HG03196 (cell line): ENCODE results near the gene ARTN.

ENCODE experiments used
- ATAC-seq: cut with Tn5 transposase; IDR thresholded peaks from one replicate; pipeline ENCODE4 v1.9.1; 2021; ENCODE audit not compliant: unreplicated experiment

ARTN gene

DNA sequence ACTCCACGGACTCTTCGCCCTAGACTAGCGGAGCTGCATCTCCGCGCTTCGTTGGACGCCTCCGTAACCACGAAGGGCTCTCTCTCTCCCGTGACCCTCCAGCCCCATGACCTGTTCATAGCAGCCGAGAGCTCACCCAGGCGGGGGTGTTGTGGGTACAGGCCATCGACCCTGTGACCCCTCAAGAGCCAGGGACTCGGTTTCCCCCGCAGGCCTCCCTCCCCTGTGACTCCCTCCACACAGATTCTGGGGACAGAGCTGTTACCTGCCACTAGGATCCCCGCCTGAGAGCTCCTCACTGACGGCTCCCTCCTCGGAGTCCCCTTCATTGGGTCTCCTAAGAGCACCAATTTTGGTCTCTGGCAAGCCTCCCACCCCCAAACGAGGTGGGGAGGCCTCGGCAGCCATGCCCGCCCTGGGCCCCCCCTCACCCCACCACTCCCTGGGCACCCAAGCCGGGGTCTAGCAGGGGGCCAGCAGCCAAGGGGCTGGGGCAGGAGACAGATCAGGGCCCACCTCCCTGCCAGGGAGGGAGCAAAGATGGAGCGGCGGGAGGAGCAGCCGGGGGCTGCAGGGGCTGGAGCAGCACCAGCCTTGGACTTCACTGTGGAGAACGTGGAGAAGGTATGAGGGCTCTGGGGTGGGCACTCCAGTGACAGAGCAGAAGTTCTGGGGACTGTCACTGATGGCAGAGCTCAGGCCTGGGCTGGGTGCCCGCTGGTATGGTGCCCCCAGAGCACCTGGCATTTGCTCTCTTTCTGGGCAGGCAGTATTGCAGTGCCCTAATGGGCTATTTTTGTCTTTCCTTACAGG, 13.7 kb downstream of the ARTN start:
- ATAC-seq, result peak; percentile 3

DNA sequence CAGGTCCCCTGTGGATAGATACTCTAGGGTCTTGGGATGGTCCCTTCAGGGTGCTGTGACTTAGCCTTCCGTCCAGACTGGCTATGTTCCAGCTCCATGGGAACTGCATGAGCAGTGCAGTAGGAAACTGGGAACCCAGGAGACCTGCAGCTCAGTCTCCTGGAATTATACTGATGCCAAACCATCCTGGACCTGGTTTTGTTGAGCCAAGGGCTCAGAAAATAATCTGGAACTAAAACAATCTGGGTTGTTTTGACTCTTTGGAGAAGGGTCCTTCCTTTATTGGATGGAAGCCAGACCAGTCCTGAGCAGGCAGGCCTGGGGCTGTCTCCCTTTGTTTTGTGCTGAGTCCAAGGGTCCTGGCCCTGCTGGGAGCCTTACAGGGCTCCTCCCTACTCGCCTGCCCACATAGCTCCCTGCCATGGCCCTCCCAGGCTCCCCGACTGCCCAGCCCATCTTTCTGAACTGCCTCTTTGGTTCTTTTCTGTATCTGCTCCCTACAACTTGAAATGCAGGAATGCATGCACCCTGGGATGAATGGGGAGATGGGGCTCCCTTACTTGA, 14.4 kb downstream of the ARTN start:
- no peak for ATAC-seq

DNA sequence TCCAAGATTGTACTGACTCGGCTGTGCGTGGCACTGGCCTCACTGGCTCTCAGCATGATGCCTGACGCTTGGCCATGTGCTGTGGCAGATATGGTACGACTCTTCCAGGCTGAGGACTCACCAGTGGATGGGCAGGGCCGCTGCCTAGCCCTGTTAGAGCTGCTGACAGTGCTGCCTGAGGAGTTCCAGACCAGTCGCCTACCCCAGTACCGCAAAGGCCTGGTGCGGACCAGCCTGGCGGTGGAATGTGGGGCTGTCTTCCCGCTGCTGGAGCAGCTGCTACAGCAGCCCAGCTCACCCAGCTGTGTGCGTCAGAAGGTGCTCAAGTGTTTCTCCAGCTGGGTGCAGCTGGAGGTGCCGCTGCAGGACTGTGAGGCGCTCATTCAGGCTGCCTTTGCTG, 16.1 kb downstream of the ARTN start:
- ATAC-seq, result no peak

DNA sequence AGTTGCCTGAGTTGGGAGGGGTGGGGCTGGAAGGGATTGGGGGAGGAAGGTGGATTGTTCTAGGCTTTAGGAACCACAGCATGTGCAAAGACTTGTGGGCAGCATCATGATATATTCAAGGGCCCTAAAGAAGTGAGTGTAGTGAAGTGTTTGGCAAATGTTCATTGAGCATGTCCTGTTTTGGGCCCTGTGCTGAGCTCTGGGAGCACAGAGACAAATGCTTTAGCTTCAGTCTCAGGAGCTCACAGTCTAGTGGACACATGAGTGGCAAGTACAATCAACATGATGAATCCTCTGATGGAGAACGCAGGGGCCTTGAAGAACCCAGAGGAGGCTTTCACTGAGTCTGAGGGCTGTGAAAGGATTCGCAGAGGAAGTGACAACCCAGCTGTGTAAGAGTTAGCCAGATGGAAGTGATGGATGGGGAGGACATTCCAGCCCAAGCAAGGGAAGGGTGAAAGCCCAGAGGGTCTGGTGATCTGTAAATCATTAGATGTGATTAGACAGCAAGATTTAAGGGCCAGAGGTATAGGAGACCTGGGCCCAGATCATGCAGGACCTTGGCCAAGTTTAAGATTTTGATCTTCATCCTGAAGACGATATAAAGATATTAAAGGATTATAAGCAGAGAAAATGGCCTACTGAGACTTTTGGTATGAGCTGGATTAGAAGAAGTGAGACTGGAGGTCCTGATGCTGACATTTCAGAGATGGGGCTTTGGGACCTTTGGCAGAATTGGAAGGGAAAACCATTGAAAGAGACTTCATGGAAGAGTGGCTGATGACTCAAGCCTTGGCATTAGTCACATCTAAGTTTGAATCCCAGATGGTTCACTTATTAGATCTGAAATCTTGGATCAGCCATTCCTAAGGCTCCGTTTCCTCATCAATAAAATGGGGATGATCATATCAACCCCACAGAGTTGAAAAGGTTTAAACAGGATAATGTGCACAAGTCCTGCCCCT, 17.7 kb downstream of the ARTN start:
- no peak for ATAC-seq

DNA sequence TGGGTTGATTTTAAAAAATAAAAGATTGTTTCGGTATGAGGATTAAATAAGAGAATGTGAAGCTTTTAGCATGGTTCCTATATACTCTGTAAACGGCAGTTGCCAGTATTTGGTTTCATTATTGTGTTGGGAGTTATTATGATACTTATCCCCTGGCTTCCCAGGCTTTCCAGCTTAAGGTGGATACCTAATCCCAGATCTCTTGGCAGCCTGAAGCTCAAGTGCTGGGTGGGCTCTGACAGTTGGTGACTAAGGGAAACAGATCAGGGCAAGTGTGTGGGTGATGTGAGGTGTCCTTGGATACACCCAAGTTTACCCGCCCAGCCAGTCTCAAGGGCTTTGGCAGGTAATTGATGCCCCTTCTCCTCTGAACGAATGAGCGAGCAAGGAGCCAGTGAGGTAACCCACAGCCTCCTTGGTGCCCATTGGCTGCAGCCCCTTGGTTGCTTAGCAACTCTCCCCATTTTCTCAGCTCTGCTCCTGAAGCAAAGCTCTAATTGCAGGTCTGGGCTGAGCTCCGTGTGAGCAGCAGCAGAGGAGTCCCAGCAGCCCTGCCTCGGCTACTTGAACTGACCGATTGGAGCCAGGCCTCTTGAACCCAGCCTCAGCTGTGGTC, 19.2 kb downstream of the ARTN start:
- no peak for ATAC-seq

DNA sequence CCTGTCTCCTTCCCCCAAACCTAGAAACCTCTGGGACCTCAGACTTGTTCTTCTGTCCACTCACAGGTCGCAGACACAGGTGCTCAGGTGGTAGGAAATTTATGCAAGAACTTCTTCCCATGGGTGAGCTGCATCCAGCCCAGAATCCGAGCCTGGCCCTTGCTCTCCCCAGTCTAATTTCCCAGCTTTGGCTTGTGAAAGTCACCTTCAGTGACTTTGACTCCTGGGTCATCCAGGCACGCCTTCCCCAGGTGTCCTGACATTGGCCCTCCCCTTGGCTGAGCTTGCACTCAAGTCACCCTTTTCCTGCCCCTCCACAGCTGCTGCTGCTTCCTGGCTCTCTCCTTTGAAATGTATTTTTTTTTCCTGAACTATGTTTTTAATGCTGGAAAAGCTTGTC, 19.8 kb downstream of the ARTN start:
- no peak for ATAC-seq

DNA sequence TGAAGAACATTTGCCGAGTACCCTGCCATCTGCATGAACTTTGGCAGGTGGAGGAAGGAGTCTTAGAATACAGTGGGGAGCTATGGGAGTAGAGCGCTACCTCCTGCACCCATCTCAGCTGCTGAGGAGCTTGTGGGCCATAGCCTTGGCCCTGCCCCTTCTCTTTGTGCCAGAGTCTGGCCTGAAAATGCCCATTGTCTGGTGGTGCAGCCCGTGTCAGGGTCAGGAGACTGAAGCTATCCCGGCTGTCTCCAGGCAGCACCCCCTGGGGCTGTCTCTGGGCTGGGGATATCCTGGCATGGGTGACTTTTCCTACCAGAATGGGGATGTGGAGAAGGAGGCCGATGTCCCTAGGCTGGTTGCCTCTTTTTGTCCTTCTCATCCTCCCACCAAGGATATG, 20.4 kb downstream of the ARTN start:
- no peak for ATAC-seq

DNA sequence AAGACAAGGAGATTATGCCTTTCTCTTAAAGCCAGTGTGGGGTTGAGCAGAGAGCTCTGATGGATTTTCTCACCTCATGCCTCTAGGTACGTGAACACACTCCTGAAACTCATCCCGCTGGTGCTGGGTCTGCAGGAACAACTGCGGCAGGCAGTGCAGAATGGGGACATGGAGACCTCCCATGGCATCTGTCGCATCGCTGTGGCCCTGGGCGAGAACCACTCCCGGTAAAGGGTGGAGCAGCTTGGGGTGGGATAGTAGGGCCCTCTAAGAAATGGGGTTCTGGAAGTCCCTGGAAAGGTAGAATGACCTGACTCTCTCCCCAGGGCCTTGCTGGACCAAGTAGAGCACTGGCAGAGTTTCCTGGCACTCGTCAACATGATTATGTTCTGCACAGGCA, 22.6 kb downstream of the ARTN start:
- no peak for ATAC-seq

DNA sequence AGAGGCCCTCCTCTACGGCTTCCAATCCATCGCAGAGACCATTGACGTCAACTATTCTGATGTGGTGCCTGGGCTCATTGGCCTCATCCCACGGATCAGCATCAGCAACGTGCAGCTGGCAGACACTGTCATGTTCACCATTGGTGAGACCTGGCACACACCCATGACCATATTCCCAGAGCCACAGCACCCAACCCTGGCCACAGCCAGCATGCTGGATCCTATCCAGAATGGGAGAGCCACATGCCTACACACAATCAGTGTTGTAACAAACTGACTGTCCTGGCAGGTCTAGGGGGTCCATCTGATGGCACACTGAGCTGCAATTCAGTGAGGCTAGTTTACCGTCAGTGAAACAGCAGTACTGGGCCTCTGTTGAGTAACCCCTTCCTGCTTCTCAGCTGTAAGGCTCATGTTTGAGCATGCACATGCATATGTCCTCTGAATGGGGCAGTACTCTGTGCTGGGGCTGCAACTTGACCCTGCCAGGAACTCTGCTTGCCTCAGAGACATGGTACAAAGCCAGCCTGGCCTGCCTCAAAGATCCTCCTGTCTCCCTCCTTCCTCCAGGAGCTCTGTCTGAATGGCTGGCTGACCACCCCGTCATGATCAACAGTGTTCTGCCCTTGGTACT, 23.9 kb downstream of the ARTN start:
- no peak for ATAC-seq

DNA sequence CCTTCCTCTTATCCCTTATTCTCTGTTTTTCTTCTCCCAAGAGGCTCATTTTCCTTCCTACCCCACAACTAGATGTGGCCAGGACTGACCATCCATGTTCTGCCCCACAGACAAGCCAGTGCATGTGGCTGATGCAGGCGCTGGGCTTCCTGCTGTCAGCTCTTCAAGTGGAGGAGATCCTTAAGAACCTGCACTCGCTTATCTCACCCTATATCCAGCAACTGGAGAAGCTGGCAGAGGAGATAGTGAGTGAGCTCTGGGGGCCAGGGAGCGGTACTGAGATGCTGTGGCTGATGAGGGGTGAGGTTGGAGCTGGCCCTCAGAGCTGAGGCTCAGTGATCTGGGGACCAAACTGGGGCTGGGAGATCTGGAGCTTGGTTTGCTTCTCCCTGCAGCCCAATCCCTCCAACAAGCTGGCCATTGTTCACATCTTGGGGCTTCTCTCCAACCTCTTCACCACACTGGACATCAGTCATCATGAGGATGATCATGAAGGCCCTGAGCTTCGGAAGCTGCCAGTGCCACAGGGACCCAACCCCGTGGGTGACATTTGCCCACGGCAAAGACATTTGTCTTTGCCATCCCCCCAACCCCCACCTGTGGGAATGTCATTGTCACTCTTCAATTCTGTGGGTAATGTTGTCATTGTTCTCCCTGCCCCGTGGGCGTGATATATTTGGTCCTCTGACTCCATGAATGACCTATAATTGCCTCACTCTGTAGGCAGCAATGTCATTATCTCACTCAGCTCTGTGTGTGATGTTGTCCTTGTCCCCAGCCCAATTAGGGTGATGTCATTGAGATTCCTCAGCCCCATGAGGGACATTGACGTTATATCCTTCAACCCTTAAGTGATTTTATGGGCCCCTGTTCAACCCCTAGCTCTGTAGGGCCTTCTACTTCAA, 25.0 kb downstream of the ARTN start:
- no peak for ATAC-seq

DNA sequence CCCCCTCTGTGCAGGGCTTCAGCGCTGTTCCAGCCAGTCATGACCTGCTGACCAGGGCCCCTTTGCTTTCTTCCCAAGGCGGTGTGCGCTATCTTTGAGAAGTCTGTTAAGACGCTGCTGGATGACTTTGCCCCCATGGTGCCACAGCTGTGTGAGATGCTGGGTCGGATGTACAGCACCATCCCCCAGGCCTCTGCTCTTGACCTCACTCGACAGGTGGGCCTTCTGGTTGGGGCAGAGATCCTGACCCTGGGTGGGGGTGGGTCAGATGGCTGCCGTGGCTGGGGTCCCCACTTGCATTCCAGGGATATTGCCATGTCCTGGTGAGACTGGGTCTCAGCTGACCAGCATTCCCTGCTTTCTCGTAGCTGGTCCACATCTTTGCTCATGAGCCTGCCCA, 27.2 kb downstream of the ARTN start:
- no peak for ATAC-seq

DNA sequence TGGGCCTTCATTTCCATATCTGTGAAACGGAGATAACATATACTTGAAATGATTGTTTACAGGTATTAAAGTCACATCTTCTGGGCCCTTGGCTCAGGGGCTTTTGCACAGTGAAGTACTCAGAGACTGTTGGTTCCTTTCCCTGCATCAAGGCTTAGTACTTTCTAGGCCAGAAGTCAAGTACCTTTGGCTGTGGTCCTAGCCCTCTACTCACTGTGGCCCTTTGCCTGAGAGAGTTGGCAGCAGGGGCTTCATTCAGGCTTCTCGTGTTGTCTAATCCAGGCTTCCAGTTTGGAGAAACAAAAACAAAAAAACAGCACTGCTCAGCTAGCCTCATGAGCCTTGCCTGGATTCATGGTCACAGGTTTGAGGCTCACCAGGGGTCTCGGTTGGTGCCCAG, 28.1 kb downstream of the ARTN start:
- ATAC-seq, result no peak

DNA sequence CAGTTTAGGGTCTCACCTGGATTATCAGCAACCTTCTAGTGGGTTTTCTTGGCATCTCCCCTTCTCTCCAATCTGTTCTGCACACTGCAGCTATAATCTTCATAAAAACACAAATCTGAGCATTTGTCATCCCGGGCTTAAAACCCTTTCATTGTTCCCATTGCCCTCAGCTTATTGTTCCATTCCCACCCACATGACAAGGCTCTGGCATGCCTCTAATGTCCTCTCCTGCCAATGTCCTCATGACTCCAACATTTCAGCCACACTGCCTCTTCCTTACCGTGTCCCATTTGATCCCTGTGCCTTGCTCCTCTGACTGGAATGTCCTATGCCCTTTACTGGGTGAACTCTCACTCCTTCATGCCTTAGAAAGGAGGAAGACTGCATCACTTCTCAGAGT, 28.7 kb downstream of the ARTN start:
- no peak for ATAC-seq

DNA sequence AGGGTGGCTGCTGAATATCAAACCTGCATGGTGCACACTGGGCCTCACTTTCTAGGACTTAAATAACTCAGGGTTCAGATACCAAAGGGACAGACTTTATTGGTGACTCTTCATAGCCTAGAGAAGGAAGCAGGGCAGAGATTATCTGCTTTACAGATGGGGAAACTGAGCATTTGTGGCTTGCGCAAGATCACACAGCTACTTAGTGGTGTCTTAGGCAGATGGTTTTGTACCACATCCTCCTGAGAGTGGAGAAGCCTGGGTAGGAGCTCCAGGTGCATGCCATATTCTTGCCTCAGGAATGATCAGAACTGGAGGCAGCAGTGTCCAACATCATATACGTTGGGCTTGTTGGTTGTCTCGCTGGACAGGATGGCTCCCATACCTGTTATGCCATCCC, 29.4 kb downstream of the ARTN start:
- ATAC-seq, result no peak

DNA sequence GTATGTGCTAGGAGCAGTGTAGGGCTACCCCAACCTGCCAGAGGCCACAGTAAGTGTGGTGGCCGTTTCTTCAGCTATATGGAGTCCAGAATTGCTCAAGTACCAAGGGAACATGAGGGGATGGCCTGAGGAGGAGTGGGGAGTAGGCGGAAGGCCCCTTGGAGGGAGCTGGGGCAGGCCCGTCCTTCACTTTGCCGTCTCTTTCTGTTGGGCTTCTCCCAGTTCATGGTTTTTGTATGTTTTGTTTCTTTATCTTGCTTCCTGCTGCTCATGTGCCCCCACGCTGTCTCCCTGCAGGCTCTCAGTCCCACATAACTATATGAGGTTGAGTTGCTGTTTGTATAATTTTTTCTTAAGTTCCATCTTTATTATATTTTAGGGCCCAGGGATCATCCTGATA, 30.3 kb downstream of the ARTN start:
- ATAC-seq, result no peak

DNA sequence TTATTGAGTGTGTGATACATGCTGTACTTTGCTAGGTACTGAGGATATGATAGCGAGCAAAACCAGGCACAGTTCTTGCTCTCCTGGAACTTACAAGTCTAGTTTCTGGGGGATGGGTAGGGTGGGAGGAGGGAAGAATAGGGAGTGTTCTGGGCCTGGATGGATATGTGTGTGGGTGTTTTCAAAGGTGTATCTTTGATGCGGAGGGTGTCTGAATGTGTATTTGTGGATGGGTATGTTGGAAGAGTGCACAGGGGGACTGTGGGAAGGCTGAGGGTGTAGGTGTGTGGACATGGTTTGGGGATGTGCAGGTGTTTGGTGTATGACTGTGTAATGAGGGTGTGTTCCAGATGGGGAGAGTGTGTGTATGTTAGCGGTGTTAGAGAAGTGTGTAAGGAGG, 31.7 kb downstream of the ARTN start:
- no peak for ATAC-seq

DNA sequence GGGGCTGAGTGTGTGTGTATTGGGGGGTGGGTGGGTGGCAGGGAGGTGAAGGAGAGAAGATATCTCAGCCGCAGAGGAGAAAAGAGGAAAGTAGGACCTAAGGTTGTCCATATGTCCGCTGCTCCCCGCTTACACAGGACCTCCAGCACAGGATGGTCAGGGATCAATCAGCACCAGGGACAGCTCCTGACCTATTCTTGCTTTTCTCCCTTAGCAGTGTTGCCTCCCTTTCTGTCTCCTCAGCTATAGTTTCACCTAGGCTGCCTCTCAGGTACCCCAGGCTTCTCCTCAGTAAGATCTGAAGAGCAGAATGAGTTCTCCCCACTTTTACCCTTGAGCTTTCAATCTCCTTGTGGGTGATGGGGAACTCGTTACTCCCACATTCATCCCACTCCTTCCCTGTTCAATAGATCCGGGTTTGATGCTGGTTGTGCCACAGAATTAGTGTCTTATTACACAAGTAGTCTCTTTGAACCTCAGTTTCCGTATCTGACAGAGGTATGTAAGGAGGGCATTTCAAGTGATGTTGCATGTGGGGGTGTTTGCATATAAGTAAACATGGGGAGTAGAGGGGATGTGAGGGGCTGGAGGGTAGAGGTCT, 34.8 kb downstream of the ARTN start:
- no peak for ATAC-seq

DNA sequence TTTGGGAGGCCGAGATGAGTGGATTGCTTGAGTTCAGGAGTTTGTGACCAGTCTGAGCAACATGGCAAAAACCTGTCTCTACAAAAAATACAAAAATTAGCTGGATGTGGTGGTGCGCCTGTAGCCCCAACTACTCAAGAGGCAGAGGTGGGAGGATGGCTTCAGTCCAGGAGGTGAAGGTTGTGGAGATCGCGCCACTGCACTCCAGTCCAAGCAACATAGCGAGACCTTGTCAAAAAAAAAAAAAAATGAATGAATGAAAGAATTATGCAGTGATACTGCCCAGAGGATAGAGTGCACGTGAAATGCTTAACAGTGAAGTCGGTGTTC, 35.8 kb downstream of the ARTN start:
- no peak for ATAC-seq

DNA sequence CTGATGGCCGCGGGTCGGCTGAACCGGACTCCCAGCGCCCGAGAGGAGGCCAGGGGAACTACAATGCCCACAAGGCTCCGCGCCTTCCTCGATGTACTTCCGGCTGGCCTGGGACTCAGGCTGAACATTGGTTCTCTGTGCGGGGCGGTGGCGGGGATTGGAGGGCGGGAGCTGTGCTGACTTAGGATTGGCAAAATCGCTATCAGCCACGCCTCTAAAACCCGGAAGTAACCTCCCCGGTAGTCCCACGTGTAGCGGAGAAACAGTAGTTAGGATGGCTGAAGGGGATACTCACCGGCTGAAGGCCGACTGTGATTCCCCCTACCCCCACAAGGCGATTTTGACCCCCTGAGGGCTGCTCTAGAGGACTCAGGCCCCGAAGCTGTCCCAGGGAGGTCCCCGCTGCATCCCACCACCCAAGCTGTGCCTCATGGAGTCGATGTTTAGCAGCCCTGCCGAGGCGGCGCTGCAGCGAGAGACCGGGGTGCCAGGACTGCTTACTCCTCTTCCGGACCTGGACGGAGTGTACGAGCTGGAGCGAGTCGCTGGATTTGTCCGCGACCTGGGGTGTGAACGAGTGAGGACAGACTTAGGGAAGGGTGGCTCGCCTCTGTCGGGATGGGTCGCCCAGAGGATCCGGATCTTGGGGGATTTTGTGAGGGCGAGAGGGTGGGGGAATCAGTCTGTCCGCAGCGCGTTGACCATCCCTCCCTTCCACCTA, 36.3 kb downstream of the ARTN start, which contains the start of gene DPH2:
DPH2 (plus strand) TSS at position 265 of the 721 bp plus-strand sequence; CDS start at position 431, 166 bp downstream.
- ATAC-seq, result peak; percentile 72
